H9 (cell line): ENCODE data around the gene NKAIN2. TPM values are rescaled to one million over a fixed set of nuclear protein-coding genes. Genes with fewer than 3 reads are reported as not detected.

Source experiments
- DNase-seq: peaks from one replicate; pipeline ENCODE4 v3.0.0-alpha.2; 2017
- H2AFZ ChIP-seq: one replicate; pipeline ENCODE4 v1.6.1; 2013; ENCODE audit warnings: mild to moderate bottlenecking, low read length, control low read depth, moderate library complexity
- H2AK5ac ChIP-seq: 2 replicates; pipeline ENCODE4 v1.6.1; 2013; ENCODE audit warnings: low read length, control low read depth, mixed read lengths; ENCODE audit not compliant: insufficient read length
- H2BK120ac ChIP-seq: one replicate; pipeline ENCODE4 v1.6.1; 2013; ENCODE audit warnings: low read depth, mild to moderate bottlenecking, low read length, control low read depth, inconsistent platforms; ENCODE audit not compliant: poor library complexity, severe bottlenecking
- H2BK12ac ChIP-seq: 2 replicates; pipeline ENCODE4 v1.6.1; 2013; ENCODE audit warnings: low read length, control low read depth, mixed read lengths, low read depth; ENCODE audit not compliant: insufficient read length
- H2BK15ac ChIP-seq: 2 replicates; pipeline ENCODE4 v1.6.1; 2013; ENCODE audit warnings: low read depth, low read length, control low read depth
- H2BK20ac ChIP-seq: one replicate; pipeline ENCODE4 v1.6.1; 2013; ENCODE audit warnings: low read depth, mild to moderate bottlenecking, low read length, control low read depth, inconsistent platforms; ENCODE audit not compliant: poor library complexity, severe bottlenecking
- H2BK5ac ChIP-seq: 2 replicates; pipeline ENCODE4 v1.6.1; 2013; ENCODE audit warnings: low read length, control low read depth, mixed read lengths; ENCODE audit not compliant: insufficient read length
- H3K14ac ChIP-seq: 2 replicates; pipeline ENCODE4 v1.6.1; 2013; ENCODE audit warnings: low read length, control low read depth; ENCODE audit not compliant: insufficient read depth
- H3K18ac ChIP-seq: 2 replicates; pipeline ENCODE4 v1.6.1; 2013; ENCODE audit warnings: low read depth, mild to moderate bottlenecking, mixed read lengths, low read length, control low read depth; ENCODE audit not compliant: insufficient read length
- H3K23ac ChIP-seq: 2 replicates; pipeline ENCODE4 v1.6.1; 2013; ENCODE audit warnings: low read length, control low read depth, mixed read lengths, low read depth; ENCODE audit not compliant: insufficient read length
- H3K23me2 ChIP-seq: 2 replicates; pipeline ENCODE4 v1.6.1; 2013; ENCODE audit warnings: low read depth, mild to moderate bottlenecking, mixed read lengths, low read length, control low read depth; ENCODE audit not compliant: insufficient read length, poor library complexity, severe bottlenecking
- H3K27ac ChIP-seq: 2 replicates; pipeline ENCODE4 v1.5.1; 2013; ENCODE audit warnings: low read length, control low read depth, mixed read lengths, low read depth; ENCODE audit not compliant: insufficient read length
- H3K27me3 ChIP-seq: 2 replicates; pipeline ENCODE4 v1.6.1; 2013; ENCODE audit warnings: low read length, control low read depth, inconsistent platforms; ENCODE audit not compliant: insufficient read depth
- H3K4ac ChIP-seq: 2 replicates; pipeline ENCODE4 v1.6.1; 2013; ENCODE audit warnings: low read depth, mild to moderate bottlenecking, control low read depth, inconsistent platforms, low read length, moderate library complexity
- H3K4me1 ChIP-seq: 2 replicates; pipeline ENCODE4 v1.6.1; 2013; ENCODE audit warnings: low read length, control low read depth, inconsistent platforms; ENCODE audit not compliant: insufficient read depth
- H3K4me2 ChIP-seq: 2 replicates; pipeline ENCODE4 v1.6.1; 2013; ENCODE audit warnings: low read length, control low read depth, mixed read lengths; ENCODE audit not compliant: insufficient read length, insufficient read depth
- H3K56ac ChIP-seq: 2 replicates; pipeline ENCODE4 v1.6.1; 2013; ENCODE audit warnings: low read depth, mild to moderate bottlenecking, mixed read lengths, low read length, control low read depth; ENCODE audit not compliant: insufficient read length
- H3K79me1 ChIP-seq: 2 replicates; pipeline ENCODE4 v1.6.1; 2013; ENCODE audit warnings: low read depth, mild to moderate bottlenecking, moderate library complexity, low read length, control low read depth, inconsistent platforms; ENCODE audit not compliant: insufficient read depth, poor library complexity, severe bottlenecking
- H3K79me2 ChIP-seq: 2 replicates; pipeline ENCODE4 v1.6.1; 2013; ENCODE audit warnings: low read length, control low read depth, inconsistent platforms; ENCODE audit not compliant: insufficient read depth
- H3K9ac ChIP-seq: 2 replicates; pipeline ENCODE4 v1.6.1; 2013; ENCODE audit warnings: low read length, control low read depth, mixed read lengths; ENCODE audit not compliant: insufficient read length; ENCODE audit errors: extremely low read depth
- H3K9me3 ChIP-seq: one replicate; pipeline ENCODE4 v1.6.1; 2013; ENCODE audit warnings: low read depth, low read length, inconsistent platforms; ENCODE audit not compliant: control insufficient read depth
- H3T11ph ChIP-seq: one replicate; pipeline ENCODE4 v1.6.1; 2013; ENCODE audit warnings: mild to moderate bottlenecking, low read length, control low read depth, inconsistent platforms
- H4K20me1 ChIP-seq: one replicate; pipeline ENCODE4 v1.6.1; 2013; ENCODE audit not compliant: control insufficient read depth, insufficient read length, insufficient read depth
- H4K5ac ChIP-seq: 2 replicates; pipeline ENCODE4 v1.6.1; 2013; ENCODE audit warnings: low read depth, mild to moderate bottlenecking, mixed read lengths, low read length, control low read depth; ENCODE audit not compliant: insufficient read length
- H4K8ac ChIP-seq: replicated peaks from 2 replicates; pipeline ENCODE4 v1.6.1; 2013; ENCODE audit warnings: low read length, control low read depth, mixed read lengths, low read depth; ENCODE audit not compliant: insufficient read length
- H4K91ac ChIP-seq: 2 replicates; pipeline ENCODE4 v1.6.1; 2013; ENCODE audit warnings: low read depth, mild to moderate bottlenecking, moderate library complexity, mixed read lengths, low read length, control low read depth; ENCODE audit not compliant: insufficient read length
- H3K27ac Mint-ChIP-seq, 3 experiments: 2 replicates in 2 of 3; 3 replicates in 1 of 3; pipeline ENCODE4 v1.8.0; 2020 to 2021; ENCODE audit warnings: mixed read lengths in 3 of 3, mild to moderate bottlenecking in 1 of 3, moderate library complexity in 1 of 3
- H3K27me3 Mint-ChIP-seq: 2 replicates; pipeline ENCODE4 v1.8.0; 2021; ENCODE audit warnings: low read depth, mild to moderate bottlenecking, moderate library complexity, mixed read lengths
- H3K36me3 Mint-ChIP-seq, 3 experiments: 2 replicates in 2 of 3; 3 replicates in 1 of 3; pipeline ENCODE4 v1.8.0; 2020 to 2021; ENCODE audit warnings: low read depth in 3 of 3, mixed read lengths in 3 of 3; ENCODE audit not compliant: insufficient read depth in 1 of 3
- H3K4me1 Mint-ChIP-seq, 2 experiments: 2 replicates each; pipeline ENCODE4 v1.8.0; 2020; ENCODE audit warnings: mixed read lengths in 2 of 2
- H3K4me3 Mint-ChIP-seq, 2 experiments: 2 replicates in 1 of 2; 3 replicates in 1 of 2; pipeline ENCODE4 v1.8.0; 2020 to 2021; ENCODE audit warnings: mild to moderate bottlenecking in 2 of 2, mixed read lengths in 2 of 2, moderate library complexity in 1 of 2
- H3K9me3 Mint-ChIP-seq, 2 experiments: 2 replicates in 1 of 2; 3 replicates in 1 of 2; pipeline ENCODE4 v1.8.0; 2020; ENCODE audit warnings: mild to moderate bottlenecking in 2 of 2, mixed read lengths in 2 of 2, moderate library complexity in 1 of 2
- WGBS: extraction: QIAGEN DNeasy Blood & Tissue Kit; methylation state at CpG from one replicate; pipeline ENCODE4 v1.1.7; 2013; ENCODE audit warnings: missing lambda C conversion rate, low lambda C conversion rate, mixed read lengths; ENCODE audit not compliant: insufficient read length; ENCODE audit errors: extremely low coverage; 5-methylcytosine and 5-hydroxymethylcytosine counted together
- total RNA-seq: library from RNA; stranded (reverse); gene quantifications from 2 replicates; pipeline ENCODE4 v1.2.1, GENCODE V29; 2021
- TF ChIP-seq, protein P1 (sequence below): fragments of 200-600 bp; sonication (generic); conservative IDR thresholded peaks from 3 replicates; pipeline ENCODE4 v1.8.0; 2021; ENCODE audit warnings: antibody characterized with exemption, mild to moderate bottlenecking

The NKAIN2 gene
- total RNA-seq, 1 experiment from 2014 or later = 0.17 TPM

- Histone ChIP-seq H2BK5ac (no peak overlapping the region), H3K4me1 (no peaks in the 10 kb centered on the region), H3K56ac (no peak overlapping the region), H2BK120ac (no peak overlapping the region), H2AFZ (no peak overlapping the region), H3K27ac (no peak overlapping the region), H3K27me3 (no peaks in the 10 kb centered on the region), H3K23me2 (no peaks in the 10 kb centered on the region), H3K4me2 (no peak overlapping the region), H2BK15ac (no peak overlapping the region), H2BK12ac (no peak overlapping the region), H4K20me1 (no peaks in the 10 kb centered on the region), H3K9me3 (no peaks in the 10 kb centered on the region), H3K79me2 (no peaks in the 10 kb centered on the region), H2AK5ac (no peak overlapping the region), H3T11ph (no peak overlapping the region), H3K4ac (no peak overlapping the region), H3K79me1 (no peaks in the 10 kb centered on the region), H4K5ac (no peak overlapping the region), H3K18ac (no peak overlapping the region), H3K9ac (no peak overlapping the region), H4K91ac (no peak overlapping the region), H3K23ac (no peak overlapping the region), H3K14ac (no peak overlapping the region), H4K8ac (no peak overlapping the region), H2BK20ac (no peak overlapping the region)
- no peaks in the 10 kb centered on the region for H3K9me3 Mint-ChIP-seq
- H3K4me3 Mint-ChIP-seq = no peak overlapping the region
- DNase-seq = no peak
- H3K27ac Mint-ChIP-seq = no peak overlapping the region
- peaks cover 18% of the 10 kb centered on the region for H3K27me3 Mint-ChIP-seq
- no CpG with 5 or more reads among the region's 2 CpGs for WGBS
- H3K4me1 Mint-ChIP-seq = no peaks in the 10 kb centered on the region
- H3K36me3 Mint-ChIP-seq = no peaks in the 10 kb centered on the region
- TF ChIP-seq, protein P1, sequence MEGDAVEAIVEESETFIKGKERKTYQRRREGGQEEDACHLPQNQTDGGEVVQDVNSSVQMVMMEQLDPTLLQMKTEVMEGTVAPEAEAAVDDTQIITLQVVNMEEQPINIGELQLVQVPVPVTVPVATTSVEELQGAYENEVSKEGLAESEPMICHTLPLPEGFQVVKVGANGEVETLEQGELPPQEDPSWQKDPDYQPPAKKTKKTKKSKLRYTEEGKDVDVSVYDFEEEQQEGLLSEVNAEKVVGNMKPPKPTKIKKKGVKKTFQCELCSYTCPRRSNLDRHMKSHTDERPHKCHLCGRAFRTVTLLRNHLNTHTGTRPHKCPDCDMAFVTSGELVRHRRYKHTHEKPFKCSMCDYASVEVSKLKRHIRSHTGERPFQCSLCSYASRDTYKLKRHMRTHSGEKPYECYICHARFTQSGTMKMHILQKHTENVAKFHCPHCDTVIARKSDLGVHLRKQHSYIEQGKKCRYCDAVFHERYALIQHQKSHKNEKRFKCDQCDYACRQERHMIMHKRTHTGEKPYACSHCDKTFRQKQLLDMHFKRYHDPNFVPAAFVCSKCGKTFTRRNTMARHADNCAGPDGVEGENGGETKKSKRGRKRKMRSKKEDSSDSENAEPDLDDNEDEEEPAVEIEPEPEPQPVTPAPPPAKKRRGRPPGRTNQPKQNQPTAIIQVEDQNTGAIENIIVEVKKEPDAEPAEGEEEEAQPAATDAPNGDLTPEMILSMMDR = no peak
Observed at GRCh38 chr6:123897965-123898364, 94.3 kb downstream of the NKAIN2 start.
